Heart left ventricle (tissue), 13 donors: ENCODE data around the gene LARGE2.

Experiments
- POLR2A ChIP-seq, 2 donors: fragments of 450-650 bp; IDR thresholded peaks; one replicate each; pipeline ENCODE4 v1.6.1; 2017; ENCODE audit warnings: antibody characterized with exemption in 2 of 2, mild to moderate bottlenecking in 2 of 2, moderate library complexity in 2 of 2
- TF ChIP-seq, protein P1 (sequence below), 12 donors: fragments of 200-600 bp; sonication (generic) in 4 of 12; IDR thresholded peaks; one replicate each; pipeline versions ENCODE4 v1.5.0 to v1.8.0; 2018 to 2022; ENCODE audit warnings: antibody characterized with exemption in 12 of 12, mild to moderate bottlenecking in 5 of 12
- donor health status: ischemic (EF 13 %, LVEDD 7.1; RV severe dilation, severe dysfunction).
- donor health status: DM: no; HTN: yes; CAD: no.
- donor health status: DM: no; HTN: no; CAD: no.
- donor health status: ischemic (EF 25% LVEDD 6.9; RV normal size, moderate dysfunction).
- donor health status: ischemic (EF 25% LVEDD 5.7; RV mildly dilated, moderate dysfunction).
- donor health status: ischemic (EF 35%, LVEDD 5.7; RV mildly dilated, moderate dysfunction).
- donor health status: nonischemic (EF 11% LVEDD 7.7; RV severe dilation, severe dysfunction).
- donor health status: DM: yes; HTN: yes; CAD: no.
- donor health status: PGD.
- donor health status: ischemic (EF 29% LVEDD 5.4; RV normal size, mild dysfunction).
- donor health status: nonischemic (EF 23%, LVEDD 6.1; RV moderate dilation, normal function).

GRCh38 chr11:45887587-45887986 is 34.9 kb upstream of the LARGE2 start:
- TF ChIP-seq POLR2A (IDR thresholded peaks at IDR 0.05), result no peak
- TF ChIP-seq, protein P1, sequence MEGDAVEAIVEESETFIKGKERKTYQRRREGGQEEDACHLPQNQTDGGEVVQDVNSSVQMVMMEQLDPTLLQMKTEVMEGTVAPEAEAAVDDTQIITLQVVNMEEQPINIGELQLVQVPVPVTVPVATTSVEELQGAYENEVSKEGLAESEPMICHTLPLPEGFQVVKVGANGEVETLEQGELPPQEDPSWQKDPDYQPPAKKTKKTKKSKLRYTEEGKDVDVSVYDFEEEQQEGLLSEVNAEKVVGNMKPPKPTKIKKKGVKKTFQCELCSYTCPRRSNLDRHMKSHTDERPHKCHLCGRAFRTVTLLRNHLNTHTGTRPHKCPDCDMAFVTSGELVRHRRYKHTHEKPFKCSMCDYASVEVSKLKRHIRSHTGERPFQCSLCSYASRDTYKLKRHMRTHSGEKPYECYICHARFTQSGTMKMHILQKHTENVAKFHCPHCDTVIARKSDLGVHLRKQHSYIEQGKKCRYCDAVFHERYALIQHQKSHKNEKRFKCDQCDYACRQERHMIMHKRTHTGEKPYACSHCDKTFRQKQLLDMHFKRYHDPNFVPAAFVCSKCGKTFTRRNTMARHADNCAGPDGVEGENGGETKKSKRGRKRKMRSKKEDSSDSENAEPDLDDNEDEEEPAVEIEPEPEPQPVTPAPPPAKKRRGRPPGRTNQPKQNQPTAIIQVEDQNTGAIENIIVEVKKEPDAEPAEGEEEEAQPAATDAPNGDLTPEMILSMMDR (IDR thresholded peaks at IDR 0.05), result no peak
